ENCODE data around the gene DRGX. TPM values are rescaled to one million over a fixed set of nuclear protein-coding genes. Genes with fewer than 3 reads are reported as not detected.

The DRGX gene
- total RNA-seq, 4 donors from 2014 or later = not detected

DNA sequence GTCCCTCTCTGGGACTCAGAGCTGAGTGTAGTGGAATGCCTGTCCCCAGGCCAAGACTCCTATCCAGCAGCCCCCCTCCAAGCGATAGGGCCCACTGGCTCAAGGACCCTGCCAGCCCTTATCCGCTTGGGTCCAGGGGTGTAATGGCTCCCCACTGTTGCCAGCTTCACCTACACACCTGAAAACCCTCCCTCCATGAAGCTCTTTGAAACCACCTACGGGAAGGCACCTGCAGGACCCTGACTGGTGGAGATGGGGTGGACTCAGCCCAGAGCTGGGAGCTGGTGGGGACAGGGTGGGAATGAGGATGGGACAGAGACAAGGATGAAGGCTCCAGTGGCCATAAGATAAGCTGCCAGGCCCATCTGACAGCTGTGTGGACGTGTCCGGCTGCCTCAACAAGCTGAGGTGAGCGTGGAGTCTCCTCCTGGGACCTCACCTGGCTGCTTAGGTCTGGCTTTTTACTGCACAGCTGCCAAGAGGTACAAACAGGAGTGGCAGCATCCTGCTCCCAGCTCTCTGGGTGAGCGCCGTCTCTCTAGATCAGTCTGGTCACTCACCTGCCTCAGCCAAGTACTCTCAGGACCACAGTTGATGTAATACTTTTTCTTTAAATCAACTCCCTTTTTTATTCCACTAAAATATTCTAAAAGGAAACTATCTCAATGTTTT lies 41.9 kb downstream of the DRGX start:
- Histone ChIP-seq H3K36me3 (no peaks in the 10 kb centered on the region), H3K4me3 (replicated peaks in 1 of 3) (no peak overlapping the region), H3K4me1 (no peaks in the 10 kb centered on the region), H3K9me3 (no peaks in the 10 kb centered on the region), H3K27ac (no peak overlapping the region), H3K27me3 (no peaks in the 10 kb centered on the region)
- intact Hi-C loops (cut with DNase I) = no loop called here
- DNase-seq = no peak
- TF ChIP-seq, protein P1, sequence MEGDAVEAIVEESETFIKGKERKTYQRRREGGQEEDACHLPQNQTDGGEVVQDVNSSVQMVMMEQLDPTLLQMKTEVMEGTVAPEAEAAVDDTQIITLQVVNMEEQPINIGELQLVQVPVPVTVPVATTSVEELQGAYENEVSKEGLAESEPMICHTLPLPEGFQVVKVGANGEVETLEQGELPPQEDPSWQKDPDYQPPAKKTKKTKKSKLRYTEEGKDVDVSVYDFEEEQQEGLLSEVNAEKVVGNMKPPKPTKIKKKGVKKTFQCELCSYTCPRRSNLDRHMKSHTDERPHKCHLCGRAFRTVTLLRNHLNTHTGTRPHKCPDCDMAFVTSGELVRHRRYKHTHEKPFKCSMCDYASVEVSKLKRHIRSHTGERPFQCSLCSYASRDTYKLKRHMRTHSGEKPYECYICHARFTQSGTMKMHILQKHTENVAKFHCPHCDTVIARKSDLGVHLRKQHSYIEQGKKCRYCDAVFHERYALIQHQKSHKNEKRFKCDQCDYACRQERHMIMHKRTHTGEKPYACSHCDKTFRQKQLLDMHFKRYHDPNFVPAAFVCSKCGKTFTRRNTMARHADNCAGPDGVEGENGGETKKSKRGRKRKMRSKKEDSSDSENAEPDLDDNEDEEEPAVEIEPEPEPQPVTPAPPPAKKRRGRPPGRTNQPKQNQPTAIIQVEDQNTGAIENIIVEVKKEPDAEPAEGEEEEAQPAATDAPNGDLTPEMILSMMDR (IDR thresholded peaks at IDR 0.05) = no peak
- TF ChIP-seq POLR2A (IDR thresholded peaks at IDR 0.05) = no peak
- WGBS, 2 donors = 85 to 89% methylated on average over 8 of the region's 8 CpGs

DNA sequence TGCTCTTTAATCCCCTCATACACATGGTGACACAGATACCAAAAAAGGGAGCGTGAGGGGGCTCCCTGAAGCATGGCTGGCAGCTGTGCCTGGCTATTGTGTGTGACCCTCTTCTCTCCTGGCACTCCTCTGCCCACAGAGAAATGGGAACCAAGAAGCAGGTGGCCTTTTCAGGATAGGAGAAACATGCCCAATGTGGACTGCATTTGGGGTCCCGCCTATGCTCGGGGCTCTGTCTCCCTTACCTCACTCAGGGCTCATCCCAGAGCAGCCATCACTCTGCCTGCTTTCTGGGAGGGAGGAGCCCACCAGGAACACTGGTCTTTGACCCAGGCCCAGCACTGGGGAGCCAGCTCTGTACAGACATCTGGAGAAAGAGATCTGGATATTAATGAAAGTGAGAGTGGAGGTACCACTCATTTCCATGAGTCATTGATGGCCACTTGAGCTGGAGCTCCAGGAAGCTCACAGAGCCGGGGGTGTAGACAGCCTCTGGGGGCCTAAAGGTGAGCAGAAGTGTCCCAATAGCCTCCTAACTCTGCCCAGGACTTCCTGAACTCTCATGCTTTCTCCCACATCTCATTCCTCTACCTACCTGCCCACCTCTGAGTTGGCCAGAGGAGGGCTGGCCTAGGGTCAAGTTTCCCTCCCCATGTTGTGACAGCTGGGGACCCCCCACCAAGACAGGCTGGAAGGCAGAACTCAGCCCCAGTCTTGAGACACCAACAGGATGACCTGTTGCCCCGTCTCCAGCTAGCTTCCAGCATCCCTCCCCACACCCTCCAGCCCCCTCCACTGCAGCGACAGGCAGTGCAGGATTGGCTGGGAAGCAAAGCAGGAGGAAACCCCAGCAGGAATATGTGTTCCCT lies 42.6 kb downstream of the DRGX start:
- H3K27ac ChIP-seq = no peak overlapping the region
- no peaks in the 10 kb centered on the region for H3K27me3 ChIP-seq
- WGBS, 2 donors = 72 to 83% methylated on average over 4 to 6 of the region's 6 CpGs
- H3K36me3 ChIP-seq = no peaks in the 10 kb centered on the region
- H3K4me1 ChIP-seq = no peaks in the 10 kb centered on the region
- H3K4me3 ChIP-seq (replicated peaks in 1 of 3) = no peak overlapping the region
- intact Hi-C loops (cut with DNase I) = no loop called here
- H3K9me3 ChIP-seq = no peaks in the 10 kb centered on the region
- DNase-seq = no peak
- TF ChIP-seq, protein P1 (IDR thresholded peaks at IDR 0.05) = no peak
- TF ChIP-seq POLR2A (IDR thresholded peaks at IDR 0.05) = no peak

DNA sequence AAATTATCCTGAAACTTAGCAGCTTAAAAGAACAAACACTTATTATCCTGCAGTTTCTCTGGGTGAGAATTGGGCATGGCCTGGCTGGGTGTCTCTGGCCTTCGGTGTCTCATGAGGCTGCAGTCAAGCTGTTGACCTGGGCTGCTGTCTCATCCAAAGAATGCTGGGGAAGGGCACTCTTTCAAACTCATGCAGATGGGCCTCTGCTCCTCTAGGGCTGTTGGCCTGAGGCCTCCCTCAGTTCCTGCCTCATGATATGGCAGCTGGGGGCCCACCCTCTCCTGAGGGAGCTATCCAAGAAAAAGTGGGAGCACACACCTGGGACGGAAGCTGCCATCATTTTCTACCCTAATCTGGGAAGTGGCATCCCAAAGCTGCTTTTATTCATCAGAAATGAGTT lies 43.6 kb downstream of the DRGX start:
- TF ChIP-seq POLR2A (IDR thresholded peaks at IDR 0.05) = no peak
- TF ChIP-seq, protein P1 (IDR thresholded peaks at IDR 0.05) = no peak
- no peak overlapping the region for H3K27ac ChIP-seq
- WGBS, 2 donors = 90 to 92% methylated on average over 2 of the region's 2 CpGs
- H3K36me3 ChIP-seq = no peaks in the 10 kb centered on the region
- intact Hi-C loops (cut with DNase I) = no loop called here
- no peak for DNase-seq
- H3K27me3 ChIP-seq = no peaks in the 10 kb centered on the region
- H3K9me3 ChIP-seq = no peaks in the 10 kb centered on the region
- H3K4me3 ChIP-seq (replicated peaks in 1 of 3) = no peak overlapping the region
- H3K4me1 ChIP-seq = no peaks in the 10 kb centered on the region

DNA sequence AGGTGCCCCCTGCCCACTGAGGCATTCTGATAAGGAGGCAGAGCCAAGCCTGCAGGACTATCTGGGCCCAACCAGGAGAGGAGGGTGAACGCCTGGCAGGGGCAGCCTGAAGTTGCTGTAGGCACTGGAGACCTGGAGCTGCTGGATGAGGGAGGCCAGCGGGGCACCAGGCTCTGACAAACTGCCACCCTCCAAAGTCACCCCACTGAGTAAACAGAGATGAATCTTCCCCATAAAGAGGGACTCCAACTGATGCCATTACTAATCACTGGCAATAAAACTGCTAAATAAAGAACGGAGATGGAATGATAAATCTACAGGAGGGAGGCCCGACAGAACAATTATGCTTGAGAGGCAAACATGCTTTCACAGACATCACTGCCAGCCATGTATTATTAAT lies 44.2 kb downstream of the DRGX start:
- H3K4me3 ChIP-seq (replicated peaks in 1 of 3) = no peak overlapping the region
- TF ChIP-seq POLR2A (IDR thresholded peaks at IDR 0.05) = no peak
- TF ChIP-seq, protein P1 (IDR thresholded peaks at IDR 0.05) = no peak
- no peak overlapping the region for H3K27ac ChIP-seq
- intact Hi-C loops (cut with DNase I) = no loop called here
- no peaks in the 10 kb centered on the region for H3K4me1 ChIP-seq
- H3K36me3 ChIP-seq = no peaks in the 10 kb centered on the region
- no peaks in the 10 kb centered on the region for H3K27me3 ChIP-seq
- no peaks in the 10 kb centered on the region for H3K9me3 ChIP-seq
- no peak for DNase-seq
- WGBS, 2 donors = 88 to 97% methylated on average over 4 of the region's 4 CpGs
